ENCODE results near the gene GH2.

- no peak for TF ChIP-seq CTCF (IDR thresholded peaks at IDR 0.05; ENCODE audit: low read length)
- TF ChIP-seq EZH2 (IDR thresholded peaks at IDR 0.05; ENCODE audit: borderline replicate concordance, low read length), result no peak
Observed at GRCh38 chr17:63842540-63843386, 39.0 kb downstream of the GH2 start, which contains the start of gene SMARCD2.

All from OCI-LY1 (cell line).